Adrenal gland (tissue), 5 donors: ENCODE results near the gene KLHL36.
A peak's percentile ranks its signal among the peaks of the same experiment; 100 is the strongest.

Source experiments
- POLR2A ChIP-seq, 2 donors: fragments of 450-650 bp; IDR thresholded peaks; one replicate each; pipeline ENCODE4 v1.6.1; 2017; ENCODE audit warnings: antibody characterized with exemption in 2 of 2, mild to moderate bottlenecking in 2 of 2, moderate library complexity in 1 of 2
- TF ChIP-seq, protein P1 (sequence below), 6 experiments: fragments of 450-650 bp in 4 of 6; fragments of 200-600 bp in 2 of 6; sonication (generic) in 1 of 6; IDR thresholded peaks; 1 replicate in 5 of 6; 2 replicates in 1 of 6; pipeline versions ENCODE4 v1.5.1 to v1.8.0; 2016 to 2021; ENCODE audit warnings: antibody characterized with exemption in 6 of 6, mild to moderate bottlenecking in 2 of 6, moderate library complexity in 1 of 6
- donor health status: DM: no; HTN: no; CAD: no.

DNA sequence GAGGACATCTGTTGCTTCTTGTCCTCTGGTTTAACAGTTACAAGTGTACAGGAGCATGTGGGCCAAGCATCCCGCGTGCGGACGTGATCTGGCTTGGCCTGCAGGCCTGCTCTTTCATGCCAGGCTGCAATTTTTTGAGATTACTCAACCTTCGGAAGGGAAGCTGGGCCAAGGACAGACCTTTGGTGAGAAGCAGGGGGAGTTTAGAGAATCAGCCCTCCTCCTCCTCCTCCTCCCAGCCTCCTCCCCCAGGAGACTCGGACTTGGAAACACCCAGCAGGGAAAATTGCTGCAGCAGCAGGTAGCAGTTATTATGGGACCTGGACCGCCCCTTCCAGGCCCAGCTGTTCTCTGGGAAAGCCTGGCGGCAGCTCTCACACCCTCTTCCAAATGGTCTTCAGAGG is 5.1 kb upstream of the KLHL36 start:
- TF ChIP-seq, protein P1, sequence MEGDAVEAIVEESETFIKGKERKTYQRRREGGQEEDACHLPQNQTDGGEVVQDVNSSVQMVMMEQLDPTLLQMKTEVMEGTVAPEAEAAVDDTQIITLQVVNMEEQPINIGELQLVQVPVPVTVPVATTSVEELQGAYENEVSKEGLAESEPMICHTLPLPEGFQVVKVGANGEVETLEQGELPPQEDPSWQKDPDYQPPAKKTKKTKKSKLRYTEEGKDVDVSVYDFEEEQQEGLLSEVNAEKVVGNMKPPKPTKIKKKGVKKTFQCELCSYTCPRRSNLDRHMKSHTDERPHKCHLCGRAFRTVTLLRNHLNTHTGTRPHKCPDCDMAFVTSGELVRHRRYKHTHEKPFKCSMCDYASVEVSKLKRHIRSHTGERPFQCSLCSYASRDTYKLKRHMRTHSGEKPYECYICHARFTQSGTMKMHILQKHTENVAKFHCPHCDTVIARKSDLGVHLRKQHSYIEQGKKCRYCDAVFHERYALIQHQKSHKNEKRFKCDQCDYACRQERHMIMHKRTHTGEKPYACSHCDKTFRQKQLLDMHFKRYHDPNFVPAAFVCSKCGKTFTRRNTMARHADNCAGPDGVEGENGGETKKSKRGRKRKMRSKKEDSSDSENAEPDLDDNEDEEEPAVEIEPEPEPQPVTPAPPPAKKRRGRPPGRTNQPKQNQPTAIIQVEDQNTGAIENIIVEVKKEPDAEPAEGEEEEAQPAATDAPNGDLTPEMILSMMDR (IDR thresholded peaks at IDR 0.05): no peak
- TF ChIP-seq POLR2A (IDR thresholded peaks at IDR 0.05): peak in 1 of 2 donors; percentile 45
